Measurements from ENCODE around the gene OSTM1.

The OSTM1 gene

DNA sequence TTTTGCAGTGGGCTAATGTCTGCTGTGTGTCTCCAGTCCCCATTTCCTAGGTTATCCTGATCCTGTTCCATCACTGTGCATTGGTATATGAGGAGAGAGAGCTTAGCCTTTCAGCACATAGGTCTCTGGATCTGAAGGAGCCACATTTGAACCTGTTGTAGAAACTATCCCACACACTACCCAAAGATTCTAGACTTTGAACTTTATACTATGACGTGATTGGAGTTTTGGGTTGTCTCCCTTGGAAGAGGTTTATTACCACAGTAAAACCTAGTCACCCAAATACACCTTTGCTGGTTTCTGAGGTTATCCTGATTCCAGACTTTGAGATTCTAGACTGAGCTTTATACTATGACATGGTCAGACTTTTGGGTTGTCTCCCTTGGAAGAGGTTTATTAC, 8.0 kb upstream of the OSTM1 start:
- TF ChIP-seq, protein P1, sequence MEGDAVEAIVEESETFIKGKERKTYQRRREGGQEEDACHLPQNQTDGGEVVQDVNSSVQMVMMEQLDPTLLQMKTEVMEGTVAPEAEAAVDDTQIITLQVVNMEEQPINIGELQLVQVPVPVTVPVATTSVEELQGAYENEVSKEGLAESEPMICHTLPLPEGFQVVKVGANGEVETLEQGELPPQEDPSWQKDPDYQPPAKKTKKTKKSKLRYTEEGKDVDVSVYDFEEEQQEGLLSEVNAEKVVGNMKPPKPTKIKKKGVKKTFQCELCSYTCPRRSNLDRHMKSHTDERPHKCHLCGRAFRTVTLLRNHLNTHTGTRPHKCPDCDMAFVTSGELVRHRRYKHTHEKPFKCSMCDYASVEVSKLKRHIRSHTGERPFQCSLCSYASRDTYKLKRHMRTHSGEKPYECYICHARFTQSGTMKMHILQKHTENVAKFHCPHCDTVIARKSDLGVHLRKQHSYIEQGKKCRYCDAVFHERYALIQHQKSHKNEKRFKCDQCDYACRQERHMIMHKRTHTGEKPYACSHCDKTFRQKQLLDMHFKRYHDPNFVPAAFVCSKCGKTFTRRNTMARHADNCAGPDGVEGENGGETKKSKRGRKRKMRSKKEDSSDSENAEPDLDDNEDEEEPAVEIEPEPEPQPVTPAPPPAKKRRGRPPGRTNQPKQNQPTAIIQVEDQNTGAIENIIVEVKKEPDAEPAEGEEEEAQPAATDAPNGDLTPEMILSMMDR (IDR thresholded peaks at IDR 0.05; ENCODE audit: low read depth, low read length, missing control alignments): no peak
- no peak for DNase-seq (ENCODE audit: low read depth)
- no peak overlapping the region for H3K4me3 ChIP-seq (ENCODE audit: low read depth, low read length)

DNA sequence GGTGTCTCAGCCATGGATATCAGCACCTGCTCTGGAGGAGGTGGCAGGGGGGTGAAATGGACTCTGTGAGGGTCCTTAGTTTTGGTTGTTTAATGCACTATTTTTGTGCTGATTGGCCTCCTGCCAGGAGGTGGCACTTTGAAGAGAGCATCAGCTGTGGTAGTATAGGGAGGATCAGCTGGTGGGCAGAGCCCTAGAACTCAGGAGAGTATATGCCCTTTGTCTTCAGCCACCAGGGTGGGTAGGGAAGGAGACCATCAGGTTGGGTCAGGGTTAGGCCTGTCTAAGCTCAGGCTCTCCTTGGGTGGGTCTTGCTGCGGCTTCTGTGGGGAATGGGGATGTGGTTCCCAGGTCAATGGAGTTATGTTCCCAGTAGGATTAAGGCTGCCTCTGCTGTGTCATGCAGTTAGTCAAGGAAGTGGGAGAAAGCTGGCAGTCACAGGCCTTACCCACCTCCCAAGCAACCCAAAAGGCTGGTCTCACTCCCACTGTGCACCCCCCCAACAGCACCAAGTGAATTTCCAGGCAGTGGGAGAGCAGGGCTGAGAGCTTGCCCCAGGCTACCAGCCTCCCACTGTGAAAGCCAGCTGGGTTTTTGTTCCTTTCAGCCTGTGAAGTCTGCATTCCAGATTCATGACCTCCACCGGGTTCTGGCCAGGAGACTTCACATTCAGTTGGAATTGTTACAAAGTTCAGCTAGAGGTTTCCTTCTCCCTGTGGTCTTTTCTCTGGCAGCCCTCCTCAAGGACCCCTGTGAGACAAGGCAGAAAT, 5.7 kb upstream of the OSTM1 start:
- DNase-seq (ENCODE audit: low read depth): no peak
- no peak overlapping the region for H3K4me3 ChIP-seq (ENCODE audit: low read depth, low read length)

DNA sequence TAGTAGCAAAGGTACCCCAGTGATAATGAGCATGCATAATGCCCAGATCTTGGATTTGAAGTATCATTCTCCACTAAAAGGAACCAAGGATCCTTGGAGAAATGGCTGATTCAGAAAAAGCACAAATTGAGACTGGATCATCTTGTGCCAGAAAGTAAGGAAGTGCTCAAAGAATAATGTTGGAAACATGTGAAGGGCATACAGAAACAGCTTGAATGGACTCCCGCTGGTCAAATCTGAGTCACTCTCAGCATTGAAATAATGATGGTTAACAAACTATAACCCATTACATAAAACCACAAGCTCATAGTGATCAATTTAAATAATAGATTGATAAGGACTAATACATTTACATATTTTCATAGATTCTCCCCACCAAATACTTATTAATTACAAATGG, 3.6 kb upstream of the OSTM1 start:
- DNase-seq (ENCODE audit: low read depth): no peak
- TF ChIP-seq, protein P1 (IDR thresholded peaks at IDR 0.05; ENCODE audit: low read depth, low read length, missing control alignments): no peak

More for the DNA sequence above, 5.7 kb upstream of the OSTM1 start:
- TF ChIP-seq, protein P1 (IDR thresholded peaks at IDR 0.05; ENCODE audit: low read depth, low read length, missing control alignments): no peak

DNA sequence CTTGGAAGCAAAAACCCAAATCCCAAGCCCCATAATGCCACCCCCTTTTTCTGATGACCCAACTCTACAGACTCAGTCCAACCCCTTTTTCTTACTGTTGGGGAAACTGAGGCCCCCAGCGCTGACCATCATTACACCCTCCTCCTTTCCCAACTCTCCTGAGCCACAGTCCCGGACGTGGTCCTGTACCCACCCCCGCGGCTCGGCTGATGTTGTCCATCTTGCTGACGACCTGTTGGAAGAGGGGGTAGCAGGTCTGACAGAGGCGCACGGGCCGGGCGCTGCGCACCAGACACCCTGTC, 533 bp downstream of the OSTM1 start:
- H3K4me3 ChIP-seq (ENCODE audit: low read depth, low read length): peak overlapping the region; percentile 93
- no peak for DNase-seq (ENCODE audit: low read depth)
- TF ChIP-seq, protein P1 (IDR thresholded peaks at IDR 0.05; ENCODE audit: low read depth, low read length, missing control alignments): no peak

More for the DNA sequence above, 3.6 kb upstream of the OSTM1 start:
- H3K4me3 ChIP-seq (ENCODE audit: low read depth, low read length): no peak overlapping the region

DNA sequence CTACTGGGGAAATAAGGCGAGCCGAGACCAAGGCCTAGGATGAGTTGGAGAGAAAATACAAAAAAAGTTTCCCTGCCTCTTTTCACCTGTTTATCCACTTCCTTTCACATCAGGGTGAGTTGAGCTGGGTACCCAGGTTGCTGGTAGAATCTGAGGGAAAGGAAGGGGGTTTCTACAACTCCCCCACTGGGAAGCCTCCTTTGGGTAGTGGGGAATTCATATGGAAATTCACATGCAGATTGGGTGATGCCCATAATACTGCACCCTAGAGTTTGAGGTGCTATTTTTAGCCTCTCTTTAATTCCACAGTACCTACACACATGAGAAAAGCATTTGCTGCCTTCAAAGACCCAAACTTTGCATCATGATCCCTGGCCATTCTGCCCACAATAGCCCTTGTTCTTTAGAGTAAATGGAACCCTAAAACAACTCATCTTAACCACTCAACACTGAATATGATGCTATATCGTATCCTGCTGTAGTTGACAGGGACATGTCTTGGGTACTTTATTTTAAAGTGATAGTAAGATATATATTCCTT, 2.7 kb downstream of the OSTM1 start:
- no peak overlapping the region for H3K4me3 ChIP-seq (ENCODE audit: low read depth, low read length)
- TF ChIP-seq, protein P1 (IDR thresholded peaks at IDR 0.05; ENCODE audit: low read depth, low read length, missing control alignments): no peak
- DNase-seq (ENCODE audit: low read depth): no peak

DNA sequence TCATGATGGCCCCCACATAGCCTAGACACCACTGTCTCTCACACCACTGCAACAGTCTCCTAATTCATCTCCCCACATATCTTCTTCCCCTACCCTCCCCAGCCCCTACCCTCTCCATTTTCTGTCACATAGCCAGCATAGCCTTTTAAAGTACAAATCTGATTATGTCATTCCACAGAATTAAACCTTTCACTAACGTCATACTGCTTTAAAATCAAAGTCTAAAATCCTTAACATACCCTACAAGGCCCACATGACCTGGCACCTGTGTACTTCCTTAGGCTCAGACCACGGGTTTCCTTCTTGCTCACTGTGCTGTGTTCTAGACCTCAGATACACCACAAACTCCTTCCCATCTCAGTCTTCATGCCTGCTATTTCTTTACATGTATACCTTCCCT, 5.9 kb downstream of the OSTM1 start:
- H3K4me3 ChIP-seq (ENCODE audit: low read depth, low read length): no peak overlapping the region
- TF ChIP-seq, protein P1 (IDR thresholded peaks at IDR 0.05; ENCODE audit: low read depth, low read length, missing control alignments): no peak
- DNase-seq (ENCODE audit: low read depth): no peak

DNA sequence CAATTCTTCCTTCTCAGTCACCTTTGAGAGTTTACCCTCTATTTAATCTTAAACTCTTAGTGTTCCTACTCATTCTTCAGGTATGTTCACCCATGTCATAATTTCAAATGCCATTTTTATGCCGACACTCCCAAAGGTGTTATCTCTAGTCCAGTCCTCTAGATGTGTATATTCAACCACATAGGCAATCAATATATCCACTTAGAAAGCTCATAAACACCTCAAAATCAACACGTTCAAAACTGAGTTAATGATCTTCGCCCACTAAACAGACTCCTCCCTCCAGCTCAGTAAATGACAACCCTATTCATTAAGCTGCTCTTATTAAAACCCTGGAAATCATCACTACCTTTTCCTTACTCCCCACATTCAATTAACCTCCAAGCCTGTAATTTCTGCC, 6.4 kb downstream of the OSTM1 start:
- TF ChIP-seq, protein P1 (IDR thresholded peaks at IDR 0.05; ENCODE audit: low read depth, low read length, missing control alignments): no peak
- H3K4me3 ChIP-seq (ENCODE audit: low read depth, low read length): no peak overlapping the region
- no peak for DNase-seq (ENCODE audit: low read depth)
